ENCODE results near the gene SSBP4. TPM values are rescaled to one million over a fixed set of nuclear protein-coding genes. Genes with fewer than 3 reads are reported as not detected.
"Not testable (repeated sequence)": the region's sequence is repeated elsewhere in the genome, so short reads cannot be mapped to it uniquely, and the experiment has no call there.

The SSBP4 gene
- total RNA-seq, 4 donors from 2014 or later: 34.0 to 85.8 (median 39.9) TPM

DNA sequence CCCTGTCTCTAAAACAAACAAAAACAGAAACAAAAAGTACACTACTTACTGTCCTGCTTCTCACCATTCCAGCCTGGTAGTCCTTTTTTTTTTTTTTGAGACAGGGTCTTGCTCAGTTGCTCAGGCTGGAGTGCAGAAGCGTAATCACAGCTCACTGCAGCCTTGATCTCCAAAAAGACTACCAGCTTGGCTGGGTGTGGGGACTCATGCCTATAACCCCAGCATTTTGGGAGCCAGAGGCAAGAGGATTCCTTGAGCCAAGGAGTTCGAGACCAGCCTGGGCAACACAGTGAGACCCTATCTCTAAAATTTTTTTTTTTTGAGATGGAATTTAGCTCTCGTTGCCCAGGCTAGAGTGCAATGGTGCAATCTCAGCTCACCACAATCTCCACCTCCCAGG is 38.4 kb upstream of the SSBP4 start:
- Histone ChIP-seq H3K4me1 (peaks cover 0 to 21% (median 7%) of the 10 kb centered on the region in 4 donors), H3K4me3 (no peak overlapping the region), H3K36me3 (no peaks in the 10 kb centered on the region), H3K27ac (peak overlapping the region in 3 of 4 donors; percentile 65 to 71 (median 71)), H3K27me3 (no peaks in the 10 kb centered on the region), H3K9me3 (no peaks in the 10 kb centered on the region)
- DNase-seq: no peak
- no peak for TF ChIP-seq POLR2A (IDR thresholded peaks at IDR 0.05)
- TF ChIP-seq, protein P1, sequence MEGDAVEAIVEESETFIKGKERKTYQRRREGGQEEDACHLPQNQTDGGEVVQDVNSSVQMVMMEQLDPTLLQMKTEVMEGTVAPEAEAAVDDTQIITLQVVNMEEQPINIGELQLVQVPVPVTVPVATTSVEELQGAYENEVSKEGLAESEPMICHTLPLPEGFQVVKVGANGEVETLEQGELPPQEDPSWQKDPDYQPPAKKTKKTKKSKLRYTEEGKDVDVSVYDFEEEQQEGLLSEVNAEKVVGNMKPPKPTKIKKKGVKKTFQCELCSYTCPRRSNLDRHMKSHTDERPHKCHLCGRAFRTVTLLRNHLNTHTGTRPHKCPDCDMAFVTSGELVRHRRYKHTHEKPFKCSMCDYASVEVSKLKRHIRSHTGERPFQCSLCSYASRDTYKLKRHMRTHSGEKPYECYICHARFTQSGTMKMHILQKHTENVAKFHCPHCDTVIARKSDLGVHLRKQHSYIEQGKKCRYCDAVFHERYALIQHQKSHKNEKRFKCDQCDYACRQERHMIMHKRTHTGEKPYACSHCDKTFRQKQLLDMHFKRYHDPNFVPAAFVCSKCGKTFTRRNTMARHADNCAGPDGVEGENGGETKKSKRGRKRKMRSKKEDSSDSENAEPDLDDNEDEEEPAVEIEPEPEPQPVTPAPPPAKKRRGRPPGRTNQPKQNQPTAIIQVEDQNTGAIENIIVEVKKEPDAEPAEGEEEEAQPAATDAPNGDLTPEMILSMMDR (IDR thresholded peaks at IDR 0.05): no peak

GRCh38 chr19:18383622-18384021 is 35.6 kb upstream of the SSBP4 start:
- not testable (repeated sequence) for H3K36me3 ChIP-seq, H3K9me3 ChIP-seq, H3K4me3 ChIP-seq, H3K27ac ChIP-seq, H3K27me3 ChIP-seq, DNase-seq
- peaks cover 5 to 38% (median 10%) of the 10 kb centered on the region in 4 donors for H3K4me1 ChIP-seq

DNA sequence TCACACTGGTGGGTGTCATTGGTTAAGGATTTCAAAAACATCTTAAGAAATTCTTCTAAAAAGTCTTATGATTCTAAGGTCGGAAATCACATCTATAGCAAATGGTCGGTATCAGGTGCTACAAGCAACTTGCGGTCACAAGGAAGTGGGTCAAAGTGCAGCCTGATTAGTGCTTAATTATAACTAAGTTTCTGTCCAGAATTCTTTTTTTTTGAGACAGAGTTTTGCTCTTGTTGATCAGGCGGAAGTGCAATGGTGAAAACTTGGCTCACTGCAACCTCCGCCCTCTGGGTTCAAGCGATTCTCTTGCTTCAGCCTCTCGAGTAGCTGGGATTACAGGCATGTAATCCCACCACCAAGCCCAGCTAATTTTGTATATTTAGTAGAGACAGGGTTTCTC is 34.4 kb upstream of the SSBP4 start:
- Histone ChIP-seq H3K36me3 (no peaks in the 10 kb centered on the region), H3K4me3 (no peak overlapping the region), H3K9me3 (no peaks in the 10 kb centered on the region), H3K27me3 (no peaks in the 10 kb centered on the region), H3K4me1 (peaks cover 5 to 37% (median 12%) of the 10 kb centered on the region in 4 donors), H3K27ac (peak overlapping the region in 3 of 4 donors; percentile 13 to 85 (median 56))
- no peak for TF ChIP-seq POLR2A (IDR thresholded peaks at IDR 0.05)
- TF ChIP-seq, protein P1 (IDR thresholded peaks at IDR 0.05): no peak
- DNase-seq: no peak

- Histone ChIP-seq H3K27me3 (no peaks in the 10 kb centered on the region), H3K4me3 (no peak overlapping the region), H3K4me1 (peaks cover 5 to 32% (median 12%) of the 10 kb centered on the region in 4 donors), H3K36me3 (no peaks in the 10 kb centered on the region), H3K9me3 (no peaks in the 10 kb centered on the region), H3K27ac (peak overlapping the region in 3 of 4 donors; percentile 13 to 85 (median 56))
- DNase-seq: no peak
- no peak for TF ChIP-seq POLR2A (IDR thresholded peaks at IDR 0.05)
- TF ChIP-seq, protein P1 (IDR thresholded peaks at IDR 0.05): no peak
These were observed 33.9 kb upstream of the SSBP4 start for GRCh38 chr19:18385359-18385674.

- Histone ChIP-seq H3K27ac (peak within 1 kb of the TSS in 3 of 4 donors; percentile 56 to 85 (median 58)), H3K4me1 (peaks cover 5 to 26% (median 7%) of the 10 kb centered on the region in 4 donors), H3K27me3 (no peaks in the 10 kb centered on the region), H3K9me3 (no peaks in the 10 kb centered on the region), H3K36me3 (no peaks in the 10 kb centered on the region), H3K4me3 (peak within 1 kb of the TSS in 3 of 4 donors; percentile 20 to 62 (median 55))
- peak; percentile 95 for TF ChIP-seq POLR2A (IDR thresholded peaks at IDR 0.05)
- TF ChIP-seq, protein P1 (IDR thresholded peaks at IDR 0.05): peak in 5 of 6 experiments; percentile 16 to 86 (median 80)
- peak; percentile 27 to 95 (median 94) for DNase-seq
These were observed 33.3 kb upstream of the SSBP4 start, which contains the start of gene GDF15 for GRCh38 chr19:18385675-18386542. TSS of gene GDF15 (plus strand) at chr19:18386158. CDS start at chr19:18386190, 32 bp downstream.
